CD4-positive, alpha-beta T cell treated with Interleukin-4 for 4 hours (primary cell): Measurements from ENCODE around the gene TUG1.

Experiments
- DNase-seq: peaks from one replicate; pipeline ENCODE4 v3.0.0-alpha.2; 2020

Gene TUG1

DNA sequence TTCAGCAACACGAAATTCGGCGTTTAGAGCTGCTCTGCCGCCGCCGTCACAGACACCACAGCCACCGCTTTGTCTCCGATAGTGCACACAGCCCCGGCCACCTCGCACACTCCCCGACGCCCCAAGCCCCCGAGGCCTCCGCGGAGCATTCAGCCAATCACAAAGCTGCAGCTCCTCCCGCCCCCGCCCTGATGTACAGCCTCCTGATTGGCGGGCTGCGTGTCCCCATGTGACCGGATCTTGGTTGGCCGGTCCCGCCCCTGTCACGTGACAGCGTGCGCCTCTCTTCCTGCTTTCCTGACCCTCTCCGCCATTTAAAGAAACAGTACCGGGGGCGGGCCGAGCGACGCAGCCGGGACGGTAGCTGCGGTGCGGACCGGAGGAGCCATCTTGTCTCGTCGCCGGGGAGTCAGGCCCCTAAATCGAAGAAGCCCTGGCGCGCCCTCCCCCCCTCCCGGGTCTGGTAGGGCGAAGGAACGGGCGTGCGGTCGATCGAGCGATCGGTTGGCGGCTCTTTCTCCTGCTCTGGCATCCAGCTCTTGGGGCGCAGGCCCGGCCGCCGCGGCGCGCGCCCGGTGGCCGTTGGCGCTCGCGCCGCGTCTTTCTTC lies at the start of gene TUG1:
TUG1 (plus strand) TSS at position 342 of the 608 bp plus-strand sequence.
- peak; percentile 98 for DNase-seq

DNA sequence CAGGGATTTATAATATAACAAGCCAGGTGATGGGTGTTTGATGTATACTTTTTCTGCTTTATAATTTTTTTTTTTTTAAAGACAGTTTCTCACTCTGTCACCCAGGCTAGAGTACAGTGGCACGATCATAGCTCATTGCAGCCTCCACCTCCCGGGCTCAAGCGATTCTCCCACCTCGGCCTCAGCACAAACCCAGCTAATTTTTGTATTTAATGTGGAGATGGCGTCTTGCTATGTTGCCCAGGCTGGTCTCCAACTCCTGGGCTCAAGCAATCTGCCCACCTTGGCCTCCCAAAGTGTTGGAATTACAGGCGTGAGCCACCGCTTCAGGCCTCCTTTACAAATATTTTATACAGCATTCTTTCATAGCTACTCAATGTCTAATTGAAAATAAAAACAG lies 49.1 kb upstream of the TUG1 start:
- no peak for DNase-seq

DNA sequence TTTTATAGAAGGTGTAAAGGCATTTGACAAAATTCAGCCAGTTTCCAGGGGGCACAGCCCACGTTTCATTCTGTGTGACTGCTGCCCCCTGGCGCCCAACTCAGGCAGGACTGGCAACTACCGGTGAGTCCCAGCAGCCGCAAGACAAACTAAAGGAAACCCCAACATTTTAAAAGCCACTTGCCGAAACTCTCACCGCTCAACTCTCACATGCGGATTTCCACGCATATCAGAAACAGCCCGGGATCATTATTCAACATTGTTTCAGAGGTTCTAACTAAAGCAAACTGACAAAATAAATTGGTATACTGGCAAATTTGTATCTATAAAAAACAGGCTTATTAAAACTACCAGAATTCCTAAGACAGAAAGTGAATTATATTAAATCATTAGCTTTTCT lies 48.7 kb upstream of the TUG1 start:
- peak; percentile 78 for DNase-seq

DNA sequence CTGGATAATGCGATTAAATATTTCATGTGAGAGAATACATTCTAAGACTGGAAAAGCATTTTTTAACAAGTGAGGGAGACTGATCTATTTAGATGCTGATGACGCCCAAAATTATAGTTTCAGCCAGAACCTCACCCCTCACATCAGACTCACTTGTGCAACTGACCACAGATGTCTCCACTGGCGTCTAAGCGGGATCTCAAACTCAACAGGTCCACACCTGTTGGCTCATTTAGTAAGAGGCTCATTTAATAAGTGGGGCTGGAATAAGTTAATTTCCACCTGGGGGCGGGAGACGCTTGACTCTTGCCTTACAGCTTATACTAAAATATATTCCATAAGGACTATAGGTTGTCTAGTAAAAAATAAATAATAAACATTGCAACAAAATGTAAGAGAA lies 48.0 kb upstream of the TUG1 start:
- no peak for DNase-seq

DNA sequence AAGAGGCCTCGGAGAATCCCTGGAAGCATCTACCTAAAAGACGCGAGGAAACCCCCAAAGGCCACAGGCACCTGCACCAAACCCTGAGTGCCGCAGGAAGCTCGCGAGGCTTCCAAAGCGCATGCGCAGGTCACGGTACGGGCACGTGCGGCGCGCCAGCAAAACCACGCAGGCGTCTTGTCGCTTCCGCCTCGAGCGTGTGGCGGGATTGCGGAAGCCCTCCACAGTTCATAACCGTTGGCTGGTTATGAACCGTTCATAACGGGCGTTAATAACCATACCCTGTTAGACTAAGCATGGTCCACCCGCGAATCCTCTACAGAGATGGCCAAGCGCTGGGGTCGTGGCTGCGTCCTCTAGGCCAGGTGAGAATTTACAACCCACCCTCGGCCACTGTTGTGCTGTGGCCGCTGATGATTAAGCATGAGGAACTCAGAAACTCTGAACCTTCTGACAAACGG lies 46.9 kb upstream of the TUG1 start:
- DNase-seq, result peak; percentile 87

DNA sequence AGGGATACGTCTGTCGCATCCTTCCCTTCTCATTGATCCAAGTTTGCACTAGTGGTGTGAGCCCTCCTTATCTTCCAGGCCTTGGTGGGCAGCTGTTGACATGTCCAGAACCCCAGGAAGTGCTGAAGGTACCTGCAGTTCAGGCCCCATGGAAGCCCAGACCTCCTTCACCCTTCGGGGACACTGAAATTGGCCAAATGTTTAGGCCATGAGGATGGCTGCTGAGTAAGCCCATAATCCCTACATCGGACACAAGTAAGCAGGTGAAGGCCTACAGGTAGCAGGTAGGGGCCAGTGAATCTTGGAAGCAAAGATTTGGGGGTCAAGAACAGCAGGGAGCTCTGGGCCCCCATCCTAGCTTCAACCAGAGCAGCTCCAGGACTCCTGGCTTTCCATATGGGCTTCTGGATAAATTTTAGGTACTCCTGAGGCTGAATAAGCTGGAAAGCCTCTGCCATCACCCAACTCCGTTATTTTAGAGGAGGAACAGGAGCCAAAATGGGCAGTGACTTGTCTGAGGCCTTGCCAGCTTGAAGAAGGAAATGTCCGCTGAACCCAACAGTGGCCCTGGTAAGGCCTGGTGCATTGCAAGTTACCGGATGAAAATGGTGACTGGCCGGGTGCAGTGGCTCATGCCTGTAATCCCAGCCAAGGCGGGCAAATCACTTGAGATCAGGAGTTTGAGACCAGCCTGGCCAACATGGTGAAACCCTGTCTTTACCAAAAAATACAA lies 45.7 kb upstream of the TUG1 start:
- no peak for DNase-seq

DNA sequence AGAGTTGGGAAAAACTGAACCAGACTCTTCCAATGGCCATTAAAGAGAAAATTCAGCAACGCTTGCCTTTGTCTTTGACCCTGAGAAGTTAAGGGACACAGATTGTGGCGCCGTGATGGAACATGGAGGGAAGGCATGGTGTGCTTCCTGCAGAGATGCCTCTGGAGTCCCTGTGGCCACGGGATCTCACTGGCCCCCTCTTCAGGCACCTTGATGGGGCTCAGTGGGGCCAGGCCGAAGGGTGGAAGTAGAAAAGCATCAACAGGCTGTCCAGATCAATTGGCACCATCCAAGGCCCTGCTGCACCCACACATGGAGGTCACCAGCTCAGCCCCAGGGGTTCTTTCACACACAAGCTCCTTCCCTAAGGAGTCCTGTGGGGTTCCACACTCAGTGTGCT lies 43.4 kb upstream of the TUG1 start:
- no peak for DNase-seq

DNA sequence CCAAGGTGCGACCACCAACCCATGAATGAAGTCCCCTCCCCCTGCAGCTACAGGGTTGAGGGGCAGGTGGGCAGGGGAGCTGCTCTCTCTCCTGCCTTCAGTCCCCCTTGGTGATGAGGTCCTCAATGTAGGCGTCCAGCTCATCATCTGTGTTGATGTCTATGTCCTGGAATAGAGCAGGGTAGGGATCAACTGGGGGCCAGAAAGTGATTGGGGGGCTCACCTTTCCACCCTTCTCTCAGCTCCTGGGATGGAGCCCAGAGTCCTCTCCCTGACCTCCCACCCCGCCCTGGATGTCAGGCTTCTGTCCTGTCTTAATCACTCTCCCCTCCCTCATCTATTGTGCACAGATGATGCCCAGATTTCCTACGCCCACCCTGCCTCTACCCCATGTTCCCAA lies 42.4 kb upstream of the TUG1 start:
- no peak for DNase-seq

DNA sequence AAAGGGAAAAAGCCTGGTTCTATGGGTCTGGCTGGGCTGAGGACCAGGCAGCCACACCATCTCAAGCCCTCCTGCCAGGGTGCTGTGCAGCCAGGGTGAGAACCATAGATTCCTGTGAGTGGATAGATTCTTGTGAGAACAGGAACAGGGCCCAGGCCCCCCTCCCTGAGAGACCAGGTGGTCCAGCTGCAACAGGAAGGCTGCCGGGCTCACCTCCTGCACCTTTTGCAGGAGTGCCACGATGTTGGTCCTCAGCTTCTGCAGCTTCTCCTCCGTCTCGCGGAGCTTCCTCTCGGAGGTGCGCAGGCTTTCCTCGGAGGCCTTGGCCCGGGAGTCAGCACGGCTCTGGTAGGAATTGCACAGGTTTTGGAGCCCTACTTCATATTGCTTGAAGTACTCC lies 41.3 kb upstream of the TUG1 start:
- no peak for DNase-seq

DNA sequence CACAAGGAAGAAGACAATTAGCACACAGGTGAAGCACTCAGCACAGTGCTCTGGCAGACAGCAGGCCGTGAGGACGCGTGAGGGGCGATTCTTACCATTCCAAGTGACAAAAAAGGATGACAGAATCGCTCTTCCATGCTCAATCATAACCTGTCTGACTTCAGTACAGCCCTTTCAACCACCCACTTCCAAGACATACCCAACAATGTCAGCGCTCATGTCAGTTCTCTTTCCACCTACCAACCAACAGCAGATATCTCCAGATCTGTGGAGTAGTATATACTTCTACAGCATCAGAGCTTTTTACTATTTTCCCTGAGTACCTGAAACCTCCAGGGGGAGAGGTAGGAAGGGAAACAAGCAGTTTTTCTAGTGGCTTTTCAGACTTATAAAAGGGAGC lies 40.7 kb upstream of the TUG1 start:
- DNase-seq, result no peak

DNA sequence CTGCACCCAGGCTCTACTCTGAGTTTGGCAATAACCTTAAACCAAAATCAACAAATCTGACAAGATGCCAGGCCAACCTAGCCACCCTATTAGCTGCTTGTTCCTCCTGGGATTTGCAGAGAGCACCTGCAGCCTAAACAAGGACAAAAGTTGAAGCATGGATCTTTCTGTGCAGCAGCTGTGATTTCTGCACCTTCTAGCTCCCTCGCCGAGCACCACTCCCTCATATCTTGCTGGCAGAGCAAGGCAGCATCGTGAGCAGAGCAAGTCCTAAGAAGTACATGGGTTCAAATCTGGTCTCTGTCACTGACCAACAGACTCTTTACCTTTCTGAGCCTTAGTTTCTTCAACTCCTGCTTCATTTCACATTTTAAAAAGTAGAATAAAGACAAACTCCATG lies 38.8 kb upstream of the TUG1 start:
- DNase-seq, result no peak

DNA sequence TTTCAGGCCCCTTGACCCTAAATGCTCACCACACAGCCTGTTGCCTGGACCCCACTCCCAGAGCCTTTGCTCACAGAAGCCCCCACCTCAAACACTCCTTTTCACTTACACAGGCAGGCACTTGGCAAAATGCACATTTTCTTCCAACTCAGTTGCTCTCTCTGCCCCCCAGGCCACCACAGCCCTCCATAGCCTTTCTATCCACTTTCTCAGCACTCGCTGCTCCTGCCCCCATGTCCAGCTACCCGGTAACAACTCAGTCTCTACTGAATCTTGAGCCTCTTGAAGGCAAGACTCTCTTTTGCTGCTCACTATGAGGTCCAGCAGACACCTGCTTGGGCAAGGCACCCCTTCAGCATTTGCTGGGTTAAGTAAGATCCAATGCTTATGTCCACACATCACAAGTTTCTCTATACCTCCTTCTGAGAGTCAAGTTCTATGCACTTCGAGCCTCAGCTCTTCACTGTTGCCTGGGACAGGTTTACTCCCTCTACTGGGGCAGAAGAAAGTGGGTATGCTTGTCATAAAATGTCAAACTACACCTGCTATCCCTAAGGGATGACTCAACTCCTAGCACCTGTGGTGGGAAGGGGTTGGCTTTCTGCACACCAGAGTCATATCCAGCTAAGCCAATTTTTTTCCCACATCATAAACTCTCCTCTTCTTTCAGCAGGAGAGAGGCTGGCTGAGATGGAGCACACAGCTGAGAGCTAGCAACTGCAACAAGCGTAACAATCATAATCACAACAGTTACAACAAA lies 37.3 kb upstream of the TUG1 start:
- DNase-seq, result no peak

DNA sequence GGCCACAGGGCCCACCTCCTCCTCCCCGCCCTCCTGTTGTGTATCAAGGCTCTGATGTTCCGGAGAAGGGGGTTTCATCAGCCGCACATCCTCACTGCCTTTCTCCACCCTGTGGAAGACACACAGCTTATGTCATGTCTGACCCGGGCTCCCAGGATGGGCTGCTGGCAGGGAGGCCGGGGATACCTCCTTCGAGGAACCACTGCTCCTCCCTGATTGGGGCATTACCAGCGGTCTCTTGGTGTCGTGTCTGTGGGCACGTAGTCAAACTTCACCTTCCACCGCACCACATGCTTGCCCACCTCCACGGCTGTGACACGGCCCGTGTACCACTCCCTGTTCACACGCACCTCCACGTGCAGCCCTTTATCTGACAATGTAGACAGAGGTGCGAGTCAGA lies 36.4 kb upstream of the TUG1 start:
- no peak for DNase-seq

DNA sequence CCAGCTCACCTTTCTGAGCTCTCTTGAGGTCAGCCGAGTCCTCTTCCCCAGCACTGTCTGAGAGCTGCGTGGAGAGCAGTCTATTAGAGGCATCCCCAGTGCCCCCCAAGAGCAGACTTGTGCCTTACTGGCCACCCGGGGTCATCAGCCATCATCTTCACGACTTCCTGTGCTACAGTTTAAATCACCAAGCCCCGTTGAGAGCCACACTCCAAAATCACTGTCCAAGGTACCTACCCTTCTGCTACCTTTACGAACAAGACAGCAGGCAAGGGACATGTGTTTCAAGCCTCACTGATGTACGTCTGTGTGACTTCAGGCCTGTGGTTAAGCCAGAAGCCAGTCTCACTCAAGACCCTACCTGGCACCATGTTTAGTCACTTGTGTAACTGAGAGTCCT lies 35.6 kb upstream of the TUG1 start:
- DNase-seq, result no peak

DNA sequence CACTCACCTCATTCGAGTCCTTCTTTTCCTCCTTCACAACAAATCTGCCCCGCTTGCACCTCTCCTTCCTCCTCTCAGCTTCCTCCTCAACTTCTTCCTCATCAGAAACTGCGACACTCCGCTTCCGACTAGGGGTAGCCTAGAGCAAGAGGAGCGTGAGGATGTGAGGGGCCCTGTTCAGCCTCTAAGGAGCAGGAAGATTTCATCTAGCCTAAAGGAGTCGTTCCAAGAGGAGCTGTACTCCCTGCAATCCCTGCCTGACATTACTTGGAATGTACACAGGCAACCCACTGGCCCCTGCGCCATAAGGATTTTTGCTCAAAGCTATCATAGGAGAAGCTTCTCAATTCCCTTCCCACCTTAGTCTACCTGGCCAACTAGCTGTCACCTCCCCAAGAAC lies 35.0 kb upstream of the TUG1 start:
- no peak for DNase-seq

DNA sequence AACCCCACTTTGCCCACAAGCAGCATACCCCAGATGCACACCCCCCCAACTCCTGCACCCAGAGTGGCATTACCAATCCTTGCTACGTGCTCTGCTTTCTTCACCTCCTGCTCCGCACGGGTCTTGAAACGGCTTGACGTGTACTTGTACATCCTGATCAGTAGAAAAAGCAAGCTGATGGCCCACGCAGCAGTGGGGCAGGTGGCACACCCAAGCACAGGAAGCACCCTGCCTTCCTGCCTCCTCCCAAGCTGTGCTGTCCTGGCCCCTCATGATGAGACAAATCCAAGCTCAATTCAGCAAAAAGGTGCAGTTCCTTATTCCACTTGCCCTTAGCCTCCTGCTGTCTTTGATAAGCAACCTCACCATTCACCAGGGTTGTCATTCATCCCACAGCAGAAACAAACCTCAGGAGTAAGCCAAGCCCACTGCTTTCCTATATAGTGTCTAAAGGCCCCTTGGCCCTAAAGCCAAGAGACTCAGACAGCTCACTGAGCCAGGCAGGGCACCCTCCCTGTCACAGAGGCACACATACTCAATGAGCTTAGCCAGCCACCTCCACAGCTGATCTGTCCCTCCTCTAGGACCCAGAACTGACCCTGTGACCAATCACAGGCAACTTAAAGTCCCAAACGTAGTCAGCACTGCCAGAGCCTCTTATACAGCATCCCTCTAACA lies 28.2 kb upstream of the TUG1 start:
- peak; percentile 47 for DNase-seq

DNA sequence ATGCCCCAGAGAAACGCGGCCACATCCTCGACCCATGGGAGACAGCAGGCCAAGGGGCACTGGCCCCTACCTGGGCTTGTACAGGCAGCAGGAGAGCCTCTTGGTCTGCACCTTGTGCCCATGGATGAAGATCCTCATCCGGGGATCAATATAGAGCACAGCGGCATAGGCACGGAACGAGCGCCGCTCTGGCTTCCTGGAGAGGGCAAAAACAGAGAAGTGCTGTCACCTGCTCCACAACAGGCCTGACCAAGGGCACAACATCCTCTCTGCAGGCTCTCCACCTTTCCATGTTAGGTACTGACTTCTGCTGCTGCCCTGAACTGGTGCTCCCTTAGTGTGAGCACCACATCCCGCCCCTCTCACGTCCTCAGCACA lies 27.7 kb upstream of the TUG1 start:
- peak; percentile 3 for DNase-seq

DNA sequence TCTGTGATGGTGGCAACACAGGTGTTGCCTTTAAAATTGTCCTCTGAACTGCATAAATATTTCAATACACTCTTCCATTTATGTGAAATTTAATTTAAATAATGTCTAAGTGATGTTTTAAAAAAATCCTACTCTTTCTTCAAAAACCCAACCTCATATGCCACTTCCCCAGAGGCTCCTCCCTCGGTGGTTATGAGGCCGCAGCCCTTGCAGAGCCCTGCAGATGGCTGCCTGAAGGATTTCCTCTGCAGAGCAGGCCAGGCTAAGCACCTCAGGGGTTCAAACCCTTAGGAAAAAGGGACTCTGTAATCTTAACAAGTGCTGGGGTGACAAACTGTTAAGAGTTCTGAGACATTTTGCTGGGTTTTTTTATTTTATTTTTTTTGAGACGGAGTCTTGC lies 25.7 kb upstream of the TUG1 start:
- peak; percentile 67 for DNase-seq

DNA sequence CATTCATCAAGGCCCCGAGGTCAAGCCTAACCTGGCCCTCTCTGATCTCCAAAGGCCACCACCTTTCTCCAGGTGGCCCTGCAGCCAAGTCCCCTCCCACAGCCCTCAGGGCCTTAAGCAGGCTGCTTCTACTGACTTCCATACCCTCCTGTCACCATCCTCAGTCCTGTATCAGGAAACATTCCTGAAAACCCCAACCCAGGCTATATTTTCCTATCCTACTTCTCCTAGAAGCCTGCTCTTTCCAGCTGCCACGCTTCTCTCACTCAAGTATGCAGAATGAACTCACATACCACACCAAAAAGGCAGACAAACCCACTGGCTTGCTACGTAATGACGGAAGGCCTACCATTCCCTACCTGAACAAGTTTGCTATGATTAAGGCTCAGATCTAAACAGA lies 24.1 kb upstream of the TUG1 start:
- no peak for DNase-seq

DNA sequence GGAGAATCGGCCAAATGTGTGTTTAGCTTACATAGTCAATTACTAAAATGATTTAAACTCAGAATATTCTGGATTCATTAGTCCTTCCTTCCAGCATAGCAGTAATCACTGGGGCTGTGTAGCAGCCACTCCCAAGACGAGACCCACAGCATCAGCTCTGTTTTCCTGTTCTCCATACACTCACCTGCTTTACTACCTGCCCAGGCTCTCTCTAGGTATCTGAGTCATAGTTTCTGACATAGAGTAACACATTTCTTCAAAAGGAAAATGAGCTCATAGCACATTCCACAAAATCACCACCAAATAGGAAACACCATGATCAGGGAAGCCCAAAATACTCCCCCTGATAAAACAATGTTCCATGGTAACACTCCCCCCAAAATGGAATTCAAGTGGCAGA lies 23.4 kb upstream of the TUG1 start:
- no peak for DNase-seq

DNA sequence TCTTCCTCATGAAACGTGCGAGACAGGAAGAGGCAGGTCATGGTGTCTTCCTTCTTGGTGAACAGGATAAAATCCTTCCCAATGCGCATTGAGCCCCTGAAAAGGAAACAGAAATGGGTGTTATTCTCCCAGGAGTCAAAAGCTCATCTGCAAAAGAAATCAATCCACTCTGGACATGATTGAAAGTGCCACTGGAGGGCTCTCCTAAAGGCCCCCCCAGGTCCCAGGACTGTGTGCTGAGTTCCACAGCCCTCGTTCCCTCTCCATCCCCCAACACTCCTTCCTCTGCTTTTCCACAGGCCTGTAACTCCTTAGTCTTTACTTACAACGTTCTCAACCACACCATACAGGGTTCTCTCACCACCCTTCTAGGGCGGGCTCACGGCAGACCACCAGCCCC lies 22.7 kb upstream of the TUG1 start:
- no peak for DNase-seq

DNA sequence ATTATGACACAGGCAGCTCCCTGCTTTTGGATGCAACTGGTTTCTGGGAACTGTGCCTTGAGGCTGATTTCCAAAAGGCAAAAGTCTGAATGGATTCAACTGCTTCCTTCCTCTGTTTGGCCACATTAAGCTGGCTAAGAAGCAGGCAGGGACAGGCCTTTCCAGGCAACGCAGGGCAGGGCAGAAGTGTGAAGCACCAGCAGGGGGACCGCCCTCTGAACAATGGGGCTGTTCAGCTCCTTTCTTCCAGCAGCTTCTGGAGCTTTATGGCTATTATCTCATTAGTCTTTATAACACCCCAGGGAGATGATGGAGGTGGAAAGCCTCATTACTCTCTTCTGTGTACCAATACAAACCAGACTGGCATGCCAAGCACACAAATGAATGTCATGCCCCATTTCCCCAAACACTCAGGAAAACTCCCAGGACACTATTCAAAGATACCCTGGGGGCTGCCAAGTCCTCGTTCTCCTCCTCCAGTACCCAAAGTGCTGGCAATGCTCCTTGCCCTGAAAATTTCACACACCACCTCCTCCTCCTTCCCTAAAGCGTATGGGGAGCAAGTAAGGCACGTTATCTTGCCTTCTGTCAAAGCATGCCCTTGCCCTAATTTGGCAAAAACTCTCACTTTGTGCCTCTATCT lies 21.8 kb upstream of the TUG1 start:
- DNase-seq, result no peak

DNA sequence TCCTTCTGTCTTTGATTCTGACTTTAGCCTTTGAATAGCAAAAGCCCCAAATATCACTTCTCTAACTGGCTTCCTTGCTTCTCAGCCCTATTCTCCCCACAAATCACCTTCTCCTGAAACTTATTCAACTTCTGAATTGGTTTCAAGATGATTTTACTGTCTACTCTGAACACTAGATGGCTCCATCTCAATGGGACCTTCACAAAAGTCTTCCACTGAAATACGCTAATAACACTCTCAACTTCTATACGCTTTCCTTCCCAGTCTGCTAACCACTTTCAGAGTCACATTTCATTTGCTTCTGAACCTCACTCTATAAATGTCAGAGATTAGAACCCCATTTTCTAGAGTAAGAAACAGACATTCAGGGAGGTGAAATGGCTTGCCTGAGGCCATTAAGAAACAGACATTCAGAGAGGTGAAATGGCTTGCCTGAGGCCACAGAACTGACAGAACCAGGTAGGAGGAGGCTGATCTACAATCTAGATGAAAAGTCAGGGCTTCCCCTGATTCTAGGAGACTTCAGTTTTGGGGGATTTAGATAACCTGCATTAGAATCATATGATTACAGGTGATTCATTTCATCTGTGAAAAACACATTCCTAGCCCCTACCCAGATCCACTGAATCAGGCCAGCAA lies 21.1 kb upstream of the TUG1 start:
- DNase-seq, result peak; percentile 52
